Ecto neural progenitor cell (in vitro differentiated cells): Measurements from ENCODE around the gene TAGLN.
"Not testable (repeated sequence)": the region's sequence is repeated elsewhere in the genome, so short reads cannot be mapped to it uniquely, and the experiment has no call there.

Experiments used
- DNase-seq: peaks from one replicate; pipeline ENCODE4 v3.0.0-alpha.2; 2018; ENCODE audit warnings: low spot score

Gene TAGLN

GRCh38 chr11:117180661-117181585, 18.2 kb upstream of the TAGLN start:
- peak; percentile 87 for DNase-seq

DNA sequence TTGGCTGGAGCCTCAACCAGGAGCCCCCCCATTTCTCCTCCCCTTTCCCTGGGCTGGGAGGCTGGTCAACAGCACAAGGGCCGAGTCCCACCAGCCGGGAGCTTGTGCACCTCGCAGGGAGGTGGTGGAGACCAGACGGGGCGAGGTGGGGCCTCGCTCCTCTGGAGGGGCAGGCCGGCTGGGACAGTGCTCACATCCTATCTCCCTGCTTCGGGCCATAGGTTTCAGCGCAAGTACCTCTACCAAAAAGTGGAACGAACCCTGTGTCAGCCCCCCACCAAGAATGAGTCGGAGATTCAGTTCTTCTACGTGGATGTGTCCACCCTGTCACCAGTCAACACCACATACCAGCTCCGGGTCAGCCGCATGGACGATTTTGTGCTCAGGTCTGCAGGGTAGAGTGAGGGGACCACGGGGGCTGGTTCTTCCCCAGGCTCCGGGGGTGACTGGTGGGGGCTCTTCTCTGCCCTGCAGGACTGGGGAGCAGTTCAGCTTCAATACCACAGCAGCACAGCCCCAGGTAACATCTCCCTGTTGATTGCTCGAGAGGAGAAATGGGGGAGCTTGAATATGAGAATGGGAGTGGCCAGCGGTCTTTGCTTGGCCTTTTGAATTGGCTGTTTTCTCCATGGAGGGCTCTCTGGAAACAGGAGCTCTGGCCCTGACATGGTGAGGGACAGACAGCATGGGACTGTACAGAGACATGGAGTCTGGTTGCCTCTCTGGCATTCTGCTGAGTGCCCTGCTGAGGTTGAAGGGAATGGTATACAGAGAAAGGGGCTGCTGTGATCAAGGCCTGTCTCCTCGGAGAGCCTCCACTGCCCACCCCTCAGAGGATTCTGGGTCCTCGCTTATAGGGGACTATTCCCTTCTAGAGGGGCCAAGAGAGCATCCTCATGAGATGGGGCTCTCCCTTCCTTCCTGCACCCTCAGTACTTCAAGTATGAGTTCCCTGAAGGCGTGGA, 17.3 kb upstream of the TAGLN start:
- DNase-seq: no peak

GRCh38 chr11:117182551-117182935, 16.6 kb upstream of the TAGLN start:
- no peak for DNase-seq

GRCh38 chr11:117183178-117183577, 16.0 kb upstream of the TAGLN start:
- DNase-seq: not testable (repeated sequence)

DNA sequence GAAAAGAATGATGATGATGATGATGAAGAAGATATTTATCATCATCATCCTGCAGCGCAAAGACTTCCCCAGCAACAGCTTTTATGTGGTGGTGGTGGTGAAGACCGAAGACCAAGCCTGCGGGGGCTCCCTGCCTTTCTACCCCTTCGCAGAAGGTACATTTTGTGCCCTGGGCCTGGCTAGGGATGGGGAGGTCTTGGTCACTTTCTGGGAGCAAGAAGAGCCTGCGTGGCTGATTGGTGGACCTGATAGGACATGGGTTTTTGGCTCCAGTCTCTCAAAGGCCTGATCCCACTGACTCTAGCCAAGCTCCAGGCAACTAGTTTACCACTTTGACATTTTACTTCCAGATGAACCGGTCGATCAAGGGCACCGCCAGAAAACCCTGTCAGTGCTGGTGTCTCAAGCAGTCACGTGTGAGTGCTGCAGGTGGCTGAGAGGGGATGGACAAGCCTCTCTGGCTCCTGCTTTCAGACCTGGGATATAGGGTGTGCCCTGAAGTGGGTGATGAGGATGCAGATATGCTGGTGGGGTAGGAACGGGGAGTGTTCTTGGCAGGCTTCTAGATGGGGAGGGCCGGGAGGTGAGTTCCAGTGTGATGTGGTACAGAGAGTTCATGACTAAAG, 15.3 kb upstream of the TAGLN start:
- DNase-seq: no peak

DNA sequence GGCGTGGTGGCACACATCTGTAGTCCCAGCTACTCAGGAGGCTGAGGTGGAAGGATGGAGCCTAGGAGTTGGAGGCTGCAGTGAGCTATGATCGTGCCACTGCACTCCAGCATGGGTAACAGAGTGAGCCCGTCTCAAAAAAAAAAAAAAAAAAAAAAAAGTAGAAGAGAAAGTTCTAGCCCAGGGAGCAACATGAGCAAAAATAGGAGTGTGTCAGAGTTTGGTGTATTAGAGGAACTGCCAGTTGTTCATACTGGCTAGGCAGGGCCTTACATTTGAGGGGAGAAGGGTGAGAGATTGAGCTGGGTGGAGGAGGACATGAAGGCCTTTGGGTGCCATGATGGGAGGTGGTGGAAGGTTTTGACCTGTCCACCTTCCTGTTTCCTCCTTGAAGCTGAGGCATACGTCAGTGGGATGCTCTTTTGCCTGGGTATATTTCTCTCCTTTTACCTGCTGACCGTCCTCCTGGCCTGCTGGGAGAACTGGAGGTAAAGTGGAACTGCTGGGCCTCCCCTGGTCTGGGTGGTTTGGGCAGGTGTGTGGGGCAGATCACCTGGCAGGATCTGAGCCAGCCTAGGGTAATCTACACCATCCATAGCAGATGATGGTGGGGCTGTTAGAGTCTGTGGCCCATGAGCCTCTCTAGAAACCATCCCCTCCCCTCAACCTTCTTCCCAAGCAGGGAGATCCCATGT, 13.3 kb upstream of the TAGLN start:
- no peak for DNase-seq

GRCh38 chr11:117186431-117186761, 12.8 kb upstream of the TAGLN start:
- no peak for DNase-seq

GRCh38 chr11:117187007-117187406, 12.2 kb upstream of the TAGLN start:
- DNase-seq: no peak

DNA sequence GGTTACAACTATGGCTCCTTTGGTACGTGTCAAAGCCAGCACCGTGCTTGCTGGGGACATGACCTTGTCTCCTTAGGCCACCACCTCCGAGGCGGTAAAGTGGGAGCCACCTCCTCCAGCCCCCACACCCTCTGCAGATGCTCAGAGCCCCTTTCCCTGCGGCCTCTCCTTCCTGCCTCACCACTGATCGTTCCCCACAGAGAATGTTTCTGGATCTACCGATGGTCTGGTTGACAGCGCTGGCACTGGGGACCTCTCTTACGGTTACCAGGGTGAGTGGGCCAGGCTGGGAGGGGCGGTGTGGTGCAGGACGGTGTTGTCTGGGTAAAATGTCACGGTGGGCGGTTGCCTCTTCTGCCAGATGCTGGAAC, 11.8 kb upstream of the TAGLN start:
- peak; percentile 28 for DNase-seq

- DNase-seq: peak; percentile 35
Observed at GRCh38 chr11:117187799-117188481, 11.2 kb upstream of the TAGLN start.

DNA sequence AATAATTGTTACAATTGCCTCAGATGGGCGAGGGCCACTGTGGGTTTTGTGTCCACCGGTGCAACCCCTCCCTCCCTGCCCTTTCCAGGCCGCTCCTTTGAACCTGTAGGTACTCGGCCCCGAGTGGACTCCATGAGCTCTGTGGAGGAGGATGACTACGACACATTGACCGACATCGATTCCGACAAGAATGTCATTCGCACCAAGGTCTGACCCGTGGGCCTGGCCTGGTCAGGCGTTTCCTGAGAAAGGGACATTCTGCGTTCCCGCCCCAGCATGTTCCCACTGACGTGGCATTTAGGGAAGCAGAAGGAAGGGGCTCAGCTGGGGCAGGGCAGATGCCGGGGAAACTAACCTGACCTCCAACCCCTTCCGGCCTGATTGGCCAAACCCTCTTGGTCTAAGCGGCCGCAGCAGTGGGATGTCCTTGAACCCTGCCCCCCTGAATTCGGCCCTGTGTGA, 10.5 kb upstream of the TAGLN start:
- peak; percentile 37 for DNase-seq

GRCh38 chr11:117189191-117189940, 9.8 kb upstream of the TAGLN start:
- no peak for DNase-seq

GRCh38 chr11:117189941-117190544, 9.1 kb upstream of the TAGLN start:
- no peak for DNase-seq

GRCh38 chr11:117191680-117192400, 7.3 kb upstream of the TAGLN start:
- DNase-seq: no peak

DNA sequence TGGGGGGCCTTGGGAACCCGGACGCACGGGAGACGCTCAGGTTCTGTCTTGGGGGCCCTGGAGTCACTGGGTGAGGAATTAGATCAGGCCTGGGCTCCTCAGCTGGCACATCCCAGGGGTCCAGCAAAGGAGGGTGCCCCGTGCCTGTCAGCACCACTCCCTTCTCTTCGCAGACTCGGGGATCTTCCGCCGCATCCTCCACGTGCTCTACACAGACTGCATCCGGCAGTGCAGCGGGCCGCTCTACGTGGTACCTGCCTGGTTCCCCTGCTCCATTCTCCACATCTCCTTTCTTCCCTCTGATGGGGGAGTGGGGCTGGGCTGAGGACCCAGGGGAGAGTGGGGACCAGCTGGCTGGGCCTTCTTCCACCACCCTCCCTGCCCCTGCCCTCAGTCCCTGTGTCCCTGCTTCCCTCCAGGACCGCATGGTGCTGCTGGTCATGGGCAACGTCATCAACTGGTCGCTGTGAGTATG, 6.7 kb upstream of the TAGLN start:
- DNase-seq: no peak

GRCh38 chr11:117193130-117194020, 5.8 kb upstream of the TAGLN start:
- DNase-seq: no peak

DNA sequence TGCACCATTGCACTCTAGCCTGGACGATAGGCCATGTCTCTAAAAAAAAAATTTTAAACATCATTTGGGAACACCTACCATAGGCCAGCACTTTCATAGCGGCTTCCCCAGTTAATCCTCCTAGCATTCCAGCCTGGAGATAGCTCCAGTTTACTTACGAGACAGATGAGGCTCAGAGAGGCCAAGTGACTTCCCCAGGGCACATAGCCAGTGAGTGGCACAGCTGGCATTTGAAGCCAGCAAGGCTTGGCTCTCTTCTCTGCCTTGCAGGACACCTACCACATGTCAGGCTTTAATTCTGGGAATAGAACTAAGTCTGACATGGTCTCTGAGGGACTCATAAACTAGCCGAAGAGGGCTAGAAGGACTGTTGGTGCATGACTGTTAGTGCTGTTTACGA, 4.9 kb upstream of the TAGLN start:
- no peak for DNase-seq

DNA sequence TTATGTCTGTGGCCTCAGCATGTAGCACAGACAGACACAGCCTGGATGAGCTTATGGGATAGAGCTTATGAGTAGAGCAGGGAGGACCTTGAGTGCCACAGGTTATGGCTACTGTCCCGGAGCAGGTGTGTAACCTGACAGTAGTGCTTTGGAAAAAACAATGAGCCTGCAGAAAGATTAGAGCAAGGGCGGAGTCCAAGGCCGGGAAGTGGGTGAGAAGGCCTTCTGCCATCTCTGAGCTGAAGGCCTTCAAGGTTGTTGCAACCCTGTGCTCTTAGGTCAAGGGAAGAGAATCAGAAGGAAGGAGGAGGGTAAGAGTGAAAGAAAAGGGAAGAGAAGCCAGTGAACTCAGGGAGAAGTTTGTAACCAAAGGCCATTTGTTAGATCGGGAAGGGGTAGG, 3.9 kb upstream of the TAGLN start:
- no peak for DNase-seq
